ENCODE data around the gene CNTN2.

DNA sequence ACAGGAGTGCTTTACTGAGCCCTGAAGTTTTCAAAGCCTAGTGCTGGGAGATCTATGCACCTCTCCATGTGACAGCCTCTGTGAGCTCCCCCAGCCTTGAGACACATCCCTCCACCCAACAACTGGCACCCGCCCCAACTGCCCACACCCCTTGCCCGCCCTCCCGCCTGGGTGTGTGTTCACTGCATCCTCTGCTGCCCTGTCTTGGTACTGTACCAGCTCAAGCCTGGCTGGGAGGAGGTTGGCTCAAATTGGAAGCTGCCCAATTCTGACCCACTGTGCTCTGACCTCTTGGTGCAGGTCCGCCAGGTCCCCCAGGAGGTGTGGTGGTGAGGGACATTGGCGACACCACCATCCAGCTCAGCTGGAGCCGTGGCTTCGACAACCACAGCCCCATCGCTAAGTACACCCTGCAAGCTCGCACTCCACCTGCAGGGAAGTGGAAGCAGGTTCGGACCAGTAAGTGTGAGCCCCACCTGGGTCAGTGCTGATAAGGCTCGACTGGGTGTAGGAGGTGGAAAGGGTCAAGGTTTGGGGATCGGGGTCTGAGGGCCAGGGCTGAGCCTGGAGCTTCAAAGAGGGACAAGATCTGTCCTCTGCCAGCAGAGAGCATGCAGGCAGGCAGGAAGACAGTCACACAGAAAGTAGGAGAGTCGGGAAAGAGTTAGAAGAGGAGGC is 23.3 kb downstream of the CNTN2 start:
- TF ChIP-seq, protein P1, sequence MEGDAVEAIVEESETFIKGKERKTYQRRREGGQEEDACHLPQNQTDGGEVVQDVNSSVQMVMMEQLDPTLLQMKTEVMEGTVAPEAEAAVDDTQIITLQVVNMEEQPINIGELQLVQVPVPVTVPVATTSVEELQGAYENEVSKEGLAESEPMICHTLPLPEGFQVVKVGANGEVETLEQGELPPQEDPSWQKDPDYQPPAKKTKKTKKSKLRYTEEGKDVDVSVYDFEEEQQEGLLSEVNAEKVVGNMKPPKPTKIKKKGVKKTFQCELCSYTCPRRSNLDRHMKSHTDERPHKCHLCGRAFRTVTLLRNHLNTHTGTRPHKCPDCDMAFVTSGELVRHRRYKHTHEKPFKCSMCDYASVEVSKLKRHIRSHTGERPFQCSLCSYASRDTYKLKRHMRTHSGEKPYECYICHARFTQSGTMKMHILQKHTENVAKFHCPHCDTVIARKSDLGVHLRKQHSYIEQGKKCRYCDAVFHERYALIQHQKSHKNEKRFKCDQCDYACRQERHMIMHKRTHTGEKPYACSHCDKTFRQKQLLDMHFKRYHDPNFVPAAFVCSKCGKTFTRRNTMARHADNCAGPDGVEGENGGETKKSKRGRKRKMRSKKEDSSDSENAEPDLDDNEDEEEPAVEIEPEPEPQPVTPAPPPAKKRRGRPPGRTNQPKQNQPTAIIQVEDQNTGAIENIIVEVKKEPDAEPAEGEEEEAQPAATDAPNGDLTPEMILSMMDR (conservative IDR thresholded peaks at IDR 0.05): no peak
- no peak for TF ChIP-seq EZH2 (IDR thresholded peaks at IDR 0.05; ENCODE audit: low read depth)

All from PC-9 (cell line).